GM12892 (cell line): Measurements from ENCODE around the gene ERBB2.

Source experiments
- POLR2A ChIP-seq: IDR thresholded peaks from 2 replicates; pipeline ENCODE4 v1.6.1; 2011; ENCODE audit warnings: low read depth, low read length, control low read depth
- POLR2AphosphoS5 ChIP-seq: IDR thresholded peaks from 2 replicates; pipeline ENCODE4 v1.6.1; 2011; ENCODE audit warnings: low read depth, low read length, control low read depth

DNA sequence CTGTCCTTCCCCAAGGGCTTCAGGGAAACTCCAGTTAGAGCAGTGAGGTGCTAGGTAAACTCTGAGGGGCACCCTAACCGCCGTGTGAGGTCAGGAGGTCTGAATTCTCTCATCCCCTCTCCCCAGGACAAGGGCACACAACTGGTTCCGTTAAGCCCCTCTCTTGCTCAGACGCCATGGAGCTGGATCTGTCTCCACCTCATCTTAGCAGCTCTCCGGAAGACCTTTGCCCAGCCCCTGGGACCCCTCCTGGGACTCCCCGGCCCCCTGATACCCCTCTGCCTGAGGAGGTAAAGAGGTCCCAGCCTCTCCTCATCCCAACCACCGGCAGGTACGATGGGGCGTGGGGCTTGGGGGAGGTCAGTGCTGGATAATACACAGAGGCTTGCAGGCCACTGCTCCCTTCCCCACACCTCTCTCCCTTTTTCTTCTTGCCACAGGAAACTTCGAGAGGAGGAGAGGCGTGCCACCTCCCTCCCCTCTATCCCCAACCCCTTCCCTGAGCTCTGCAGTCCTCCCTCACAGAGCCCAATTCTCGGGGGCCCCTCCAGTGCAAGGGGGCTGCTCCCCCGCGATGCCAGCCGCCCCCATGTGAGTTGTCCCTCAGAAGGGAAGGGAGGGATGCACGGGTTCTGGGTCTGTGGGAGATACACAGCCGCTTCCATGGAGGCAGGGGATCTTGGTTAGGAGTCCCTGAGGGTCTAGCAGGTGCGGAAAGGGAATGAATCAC is 42.4 kb downstream of the ERBB2 start:
- TF ChIP-seq POLR2AphosphoS5 (no peak), POLR2A (no peak)
